SK-N-SH treated with all-trans-retinoic acid at 6 μM for 48 hours (cell line): ENCODE measurements around the gene NSMF.

Experiments used
- ATAC-seq: fragments of 200-7000 bp; cut with Tn5 transposase; 3 replicates; pipeline ENCODE4 v1.9.1; 2020; ENCODE audit warnings: mild to moderate bottlenecking, moderate library complexity
- ARNTL ChIP-seq: fragments of 450-650 bp; formaldehyde crosslinking; IDR thresholded peaks from 2 replicates; pipeline ENCODE4 v1.5.0; 2020; ENCODE audit warnings: low read depth, mild to moderate bottlenecking, moderate library complexity, borderline replicate concordance
- BACH2 ChIP-seq: fragments of 250-450 bp; sonication (Bioruptor Pico); IDR thresholded peaks from 2 replicates; pipeline ENCODE4 v1.9.0; 2021; ENCODE audit warnings: mild to moderate bottlenecking, borderline replicate concordance
- CREB5 ChIP-seq: fragments of 250-450 bp; sonication (Bioruptor Pico); IDR thresholded peaks from 2 replicates; pipeline ENCODE4 v1.5.1; 2020; ENCODE audit warnings: low read depth, mild to moderate bottlenecking, moderate library complexity
- CSDC2 ChIP-seq: fragments of 250-450 bp; sonication (Bioruptor Pico); IDR thresholded peaks from 2 replicates; pipeline ENCODE4 v1.5.0; 2020; ENCODE audit warnings: mild to moderate bottlenecking, moderate library complexity
- CSRNP3 ChIP-seq: fragments of 250-450 bp; sonication (Bioruptor Pico); IDR thresholded peaks from 2 replicates; pipeline ENCODE4 v1.5.1; 2021; ENCODE audit warnings: mild to moderate bottlenecking, moderate library complexity
- ESRRG ChIP-seq: fragments of 250-450 bp; sonication (Bioruptor Pico); IDR thresholded peaks from 2 replicates; pipeline ENCODE4 v1.6.1; 2021; ENCODE audit warnings: mild to moderate bottlenecking
- GLIS3 ChIP-seq: fragments of 250-450 bp; sonication (Bioruptor Pico); IDR thresholded peaks from 2 replicates; pipeline ENCODE4 v1.5.0; 2020; ENCODE audit warnings: mild to moderate bottlenecking, moderate library complexity
- ISL1 ChIP-seq: fragments of 250-450 bp; sonication (Bioruptor Pico); IDR thresholded peaks from 2 replicates; pipeline ENCODE4 v2.1.2; 2022; ENCODE audit warnings: mild to moderate bottlenecking, moderate library complexity
- OSR1 ChIP-seq: fragments of 250-450 bp; sonication (Bioruptor Pico); IDR thresholded peaks from 2 replicates; pipeline ENCODE4 v1.8.0; 2022; ENCODE audit warnings: moderate library complexity, mild to moderate bottlenecking, inconsistent platforms
- PATZ1 ChIP-seq: fragments of 250-450 bp; sonication (Bioruptor Pico); IDR thresholded peaks from 2 replicates; pipeline ENCODE4 v1.8.0; 2020; ENCODE audit warnings: mild to moderate bottlenecking, moderate library complexity, borderline replicate concordance
- POU6F1 ChIP-seq: fragments of 250-450 bp; sonication (Bioruptor Pico); IDR thresholded peaks from 2 replicates; pipeline ENCODE4 v1.8.0; 2021; ENCODE audit warnings: low read depth, mild to moderate bottlenecking, moderate library complexity, borderline replicate concordance
- PPARA ChIP-seq: fragments of 250-450 bp; sonication (Bioruptor Pico); IDR thresholded peaks from 2 replicates; pipeline ENCODE4 v1.5.0; 2020; ENCODE audit warnings: mild to moderate bottlenecking, borderline replicate concordance
- RARB ChIP-seq: fragments of 250-450 bp; sonication (Bioruptor Pico); IDR thresholded peaks from 2 replicates; pipeline ENCODE4 v1.8.0; 2021; ENCODE audit warnings: mild to moderate bottlenecking, moderate library complexity
- SNAI2 ChIP-seq: fragments of 250-450 bp; sonication (Bioruptor Pico); IDR thresholded peaks from 2 replicates; pipeline ENCODE4 v1.5.0; 2020; ENCODE audit warnings: mild to moderate bottlenecking, moderate library complexity
- TCF4 ChIP-seq: fragments of 250-450 bp; sonication (Bioruptor Pico); IDR thresholded peaks from 2 replicates; pipeline ENCODE4 v1.8.0; 2021; ENCODE audit warnings: mild to moderate bottlenecking, moderate library complexity, borderline replicate concordance
- TOX ChIP-seq: fragments of 250-450 bp; sonication (Bioruptor Pico); IDR thresholded peaks from 2 replicates; pipeline ENCODE4 v1.8.0; 2021; ENCODE audit warnings: mild to moderate bottlenecking, moderate library complexity, borderline replicate concordance
- ZC3H10 ChIP-seq: fragments of 250-450 bp; sonication (Bioruptor Pico); IDR thresholded peaks from 2 replicates; pipeline ENCODE4 v1.5.1; 2021; ENCODE audit warnings: mild to moderate bottlenecking, moderate library complexity
- ZFP3 ChIP-seq: fragments of 250-450 bp; sonication (Bioruptor Pico); IDR thresholded peaks from 2 replicates; pipeline ENCODE4 v1.5.0; 2020; ENCODE audit warnings: mild to moderate bottlenecking, moderate library complexity
- ZFP30 ChIP-seq: fragments of 450-650 bp; formaldehyde crosslinking; IDR thresholded peaks from 2 replicates; pipeline ENCODE4 v1.5.0; 2022; ENCODE audit warnings: mild to moderate bottlenecking, moderate library complexity
- ZNF565 ChIP-seq: fragments of 450-650 bp; formaldehyde crosslinking; conservative IDR thresholded peaks from 2 replicates; pipeline ENCODE4 v1.5.0; 2020; ENCODE audit warnings: low read depth, mild to moderate bottlenecking, moderate library complexity
- ZNF70 ChIP-seq: fragments of 450-650 bp; formaldehyde crosslinking; IDR thresholded peaks from 2 replicates; pipeline ENCODE4 v1.5.0; 2020; ENCODE audit warnings: mild to moderate bottlenecking, moderate library complexity
- ZNF8 ChIP-seq: fragments of 450-650 bp; formaldehyde crosslinking; IDR thresholded peaks from 2 replicates; pipeline ENCODE4 v1.5.0; 2020; ENCODE audit warnings: mild to moderate bottlenecking, moderate library complexity

The NSMF gene

GRCh38 chr9:137477778-137478612 is 18.9 kb upstream of the NSMF start:
- TF ChIP-seq PATZ1 (CRISPR knock-in tag) = no peak
- no peak for TF ChIP-seq SNAI2 (CRISPR knock-in tag)
- TF ChIP-seq RARB = no peak
- TF ChIP-seq ZNF8 (CRISPR knock-in tag) = no peak
- TF ChIP-seq CREB5 = no peak
- TF ChIP-seq ESRRG = no peak
- no peak for TF ChIP-seq ZC3H10 (CRISPR knock-in tag)
- TF ChIP-seq TCF4 (CRISPR knock-in tag) = no peak
- TF ChIP-seq PPARA (CRISPR knock-in tag) = no peak
- no peak for TF ChIP-seq TOX (CRISPR knock-in tag)
- no peak for TF ChIP-seq ZFP30
- TF ChIP-seq ISL1 (CRISPR knock-in tag) = no peak
- no peak for TF ChIP-seq CSRNP3
- TF ChIP-seq ZNF565 = no peak
- no peak for TF ChIP-seq GLIS3 (CRISPR knock-in tag)
- no peak for TF ChIP-seq ARNTL (CRISPR knock-in tag)
- TF ChIP-seq OSR1 (CRISPR knock-in tag) = no peak
- TF ChIP-seq BACH2 (CRISPR knock-in tag) = no peak
- ATAC-seq = no peak

GRCh38 chr9:137476856-137477255 is 17.7 kb upstream of the NSMF start:
- ATAC-seq = no peak
- TF ChIP-seq CSDC2 (CRISPR knock-in tag) = no peak
- TF ChIP-seq ZNF565 = no peak
- no peak for TF ChIP-seq SNAI2 (CRISPR knock-in tag)
- TF ChIP-seq ARNTL (CRISPR knock-in tag) = no peak
- no peak for TF ChIP-seq ZNF70 (CRISPR knock-in tag)
- no peak for TF ChIP-seq RARB
- TF ChIP-seq OSR1 (CRISPR knock-in tag) = no peak
- no peak for TF ChIP-seq PATZ1 (CRISPR knock-in tag)
- no peak for TF ChIP-seq GLIS3 (CRISPR knock-in tag)
- no peak for TF ChIP-seq ZFP30
- TF ChIP-seq ZFP3 (CRISPR knock-in tag) = no peak
- no peak for TF ChIP-seq TOX (CRISPR knock-in tag)
- TF ChIP-seq POU6F1 (CRISPR knock-in tag) = no peak
- no peak for TF ChIP-seq ESRRG
- no peak for TF ChIP-seq ZNF8 (CRISPR knock-in tag)
- no peak for TF ChIP-seq PPARA (CRISPR knock-in tag)
- no peak for TF ChIP-seq CSRNP3
- TF ChIP-seq, all 23 proteins: peak for 0
